ENCODE data around the gene TCEA2. TPM values are rescaled to one million over a fixed set of nuclear protein-coding genes. Genes with fewer than 3 reads are reported as not detected.

Gene TCEA2
- total and polyA plus RNA-seq, 4 experiments from 2014 or later, result 24.6 to 45.9 (median 35.6) TPM

DNA sequence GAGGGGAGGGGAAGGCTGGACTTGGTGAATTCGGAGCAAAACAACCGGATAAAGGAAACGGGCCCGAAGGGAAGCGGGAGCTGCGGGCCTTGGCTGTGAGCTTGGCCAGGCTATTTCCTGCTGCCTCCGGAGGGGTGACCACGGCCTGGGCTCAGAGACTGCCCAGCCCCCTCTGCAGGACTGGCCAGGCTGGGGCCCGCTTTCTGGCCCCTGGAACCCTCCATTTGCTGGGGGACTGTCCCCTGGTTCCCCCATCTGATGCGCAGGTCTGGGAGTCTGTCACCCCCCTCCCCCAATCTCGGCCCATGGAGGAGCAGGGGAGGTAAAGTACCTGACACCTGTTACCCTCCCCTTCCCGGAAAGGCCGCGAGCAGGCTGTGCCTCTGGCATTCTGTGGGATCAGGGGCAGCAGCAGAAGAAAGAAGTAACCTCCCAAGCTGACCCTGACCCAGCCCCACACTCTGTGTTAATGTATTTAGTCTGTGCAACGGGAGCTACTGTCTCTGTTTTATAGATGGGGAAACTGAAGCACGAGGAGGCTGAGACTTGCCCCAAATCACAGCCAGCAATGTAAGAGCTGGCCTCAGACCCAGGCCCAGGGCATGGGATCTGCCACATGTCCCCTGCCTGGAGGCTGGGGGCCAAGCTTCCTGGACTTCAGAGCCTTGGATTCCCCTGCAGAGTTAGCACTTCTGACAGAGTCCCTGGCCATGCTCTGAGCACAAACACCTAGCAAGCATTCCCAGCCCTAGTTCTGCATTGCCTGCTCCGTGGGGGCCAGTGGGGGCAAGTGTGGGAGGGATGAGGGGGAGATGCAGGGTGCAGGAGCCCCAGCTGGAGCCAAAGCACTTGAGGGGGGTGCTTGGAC, 23.5 kb upstream of the TCEA2 start:
- POLR2A ChIA-PET (ENCODE audit: partially characterized antibody), result interaction anchor here (1.0 to 4.2 kb wide), 21 partner anchors 12 to 502 kb away, joined by 3 to 71 read pairs (median 6); partner anchors contain the start of genes LKAAEAR1, OPRL1, PRPF6 and PTK6
- H3K9me3 ChIP-seq (ENCODE audit: control insufficient read depth in 1 of 2, low read length in 2 of 2), result no peaks in the 10 kb centered on the region
- Mint-ChIP-seq H3K27me3 (peaks cover 0 to 3% of the 10 kb centered on the region in 2 donors), H3K27ac (peak overlapping the region in 3 of 7 donors; percentile 43 to 69 (median 46)), H3K36me3 (no peaks in the 10 kb centered on the region), H3K4me3 (peak overlapping the region; percentile 51 to 82 (median 72)), H3K9me3 (no peaks in the 10 kb centered on the region), H3K4me1 (peaks cover 11 to 57% (median 33%) of the 10 kb centered on the region in 4 donors)
- H3K27me3 ChIP-seq (ENCODE audit: insufficient read depth, low read length), result no peaks in the 10 kb centered on the region
- H3K4me3 ChIP-seq (ENCODE audit: low read length in 2 of 2), result peak overlapping the region; percentile 29 to 72
- no peak for DNase-seq
- peaks cover 66% of the 10 kb centered on the region for H3K4me1 ChIP-seq (ENCODE audit: insufficient read depth, low read length)
- CTCF ChIA-PET (ENCODE audit: partially characterized antibody), result interaction anchor here (1.0 to 11.7 kb wide), 18 partner anchors 8 to 174 kb away, joined by 3 to 133 read pairs (median 4); partner anchors contain the start of genes LKAAEAR1, PRPF6, SAMD10 and TCEA2
- H3K27ac ChIP-seq (ENCODE audit: low read depth, low read length), result peak overlapping the region; percentile 35
- intact Hi-C loops (cut with micrococcal nuclease), result loop anchor here (1.0 to 5.0 kb wide), 4 partner anchors 18 to 142 kb away; partner anchors contain the start of gene DNAJC5
- no peaks in the 10 kb centered on the region for H3K36me3 ChIP-seq (ENCODE audit: insufficient read depth, low read length)

DNA sequence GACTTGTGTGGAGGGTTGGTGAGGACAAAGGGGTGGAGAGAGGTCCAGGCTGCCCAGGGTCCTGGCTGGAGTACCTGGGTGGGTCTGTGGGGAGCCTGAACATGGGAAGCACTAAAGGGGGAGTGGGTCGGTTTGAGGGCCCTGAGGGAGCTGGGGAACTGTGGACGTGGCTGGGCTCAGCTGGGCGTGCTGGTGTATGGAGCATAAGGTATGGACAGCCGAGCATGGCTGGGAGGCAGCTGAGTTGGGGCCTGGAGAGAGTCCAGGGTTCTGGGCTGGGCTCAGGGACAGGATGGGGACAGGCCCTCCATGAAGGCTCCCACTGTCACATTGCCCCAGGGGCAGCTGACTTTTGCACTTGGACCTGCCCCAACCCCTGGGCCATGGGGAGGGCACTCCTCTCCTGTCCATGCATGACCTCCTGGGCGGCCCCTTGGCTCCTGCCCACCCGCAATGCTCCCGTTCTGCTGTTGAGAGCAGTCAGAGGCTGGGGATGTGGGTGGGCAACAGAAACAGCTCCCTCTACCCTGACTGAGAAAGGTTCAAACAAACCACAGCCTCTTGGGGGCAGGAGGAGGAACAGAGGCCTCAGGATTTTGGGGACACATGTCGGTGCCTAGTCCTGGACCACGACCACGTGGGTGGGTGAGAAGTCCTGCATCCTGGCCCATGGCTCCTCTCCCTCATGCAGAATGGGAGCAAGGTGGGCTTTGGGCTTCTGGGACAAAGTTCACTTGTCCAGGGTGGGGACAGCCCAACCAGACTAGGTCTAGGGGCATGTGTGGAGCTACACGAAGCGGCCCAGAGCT, 22.6 kb upstream of the TCEA2 start:
- Mint-ChIP-seq H3K36me3 (no peaks in the 10 kb centered on the region), H3K4me1 (peaks cover 4 to 50% (median 28%) of the 10 kb centered on the region in 4 donors), H3K9me3 (no peaks in the 10 kb centered on the region), H3K27me3 (peaks cover 0 to 3% of the 10 kb centered on the region in 2 donors), H3K27ac (peak overlapping the region in 4 of 7 donors; percentile 43 to 57 (median 46)), H3K4me3 (peak overlapping the region; percentile 34 to 73 (median 60))
- CTCF ChIA-PET (ENCODE audit: partially characterized antibody), result interaction anchor here (1.0 to 11.7 kb wide), 8 partner anchors 17 to 80 kb away, joined by 3 to 133 read pairs (median 30); partner anchors contain the start of genes LKAAEAR1, PRPF6, SAMD10 and TCEA2
- Histone ChIP-seq H3K36me3 (ENCODE audit: insufficient read depth, low read length) (no peaks in the 10 kb centered on the region), H3K9me3 (ENCODE audit: control insufficient read depth in 1 of 2, low read length in 2 of 2) (no peaks in the 10 kb centered on the region), H3K27ac (ENCODE audit: low read depth, low read length) (no peak overlapping the region), H3K4me3 (ENCODE audit: low read length in 2 of 2) (no peak overlapping the region), H3K27me3 (ENCODE audit: insufficient read depth, low read length) (no peaks in the 10 kb centered on the region), H3K4me1 (ENCODE audit: insufficient read depth, low read length) (peaks cover 57% of the 10 kb centered on the region)
- DNase-seq, result no peak
- POLR2A ChIA-PET (ENCODE audit: partially characterized antibody), result interaction anchor here (1.1 to 4.2 kb wide), 11 partner anchors 13 to 80 kb away, joined by 3 to 71 read pairs (median 9); partner anchors contain the start of genes LKAAEAR1, PRPF6, SAMD10 and TCEA2
- intact Hi-C loops (cut with micrococcal nuclease), result no loop called here

DNA sequence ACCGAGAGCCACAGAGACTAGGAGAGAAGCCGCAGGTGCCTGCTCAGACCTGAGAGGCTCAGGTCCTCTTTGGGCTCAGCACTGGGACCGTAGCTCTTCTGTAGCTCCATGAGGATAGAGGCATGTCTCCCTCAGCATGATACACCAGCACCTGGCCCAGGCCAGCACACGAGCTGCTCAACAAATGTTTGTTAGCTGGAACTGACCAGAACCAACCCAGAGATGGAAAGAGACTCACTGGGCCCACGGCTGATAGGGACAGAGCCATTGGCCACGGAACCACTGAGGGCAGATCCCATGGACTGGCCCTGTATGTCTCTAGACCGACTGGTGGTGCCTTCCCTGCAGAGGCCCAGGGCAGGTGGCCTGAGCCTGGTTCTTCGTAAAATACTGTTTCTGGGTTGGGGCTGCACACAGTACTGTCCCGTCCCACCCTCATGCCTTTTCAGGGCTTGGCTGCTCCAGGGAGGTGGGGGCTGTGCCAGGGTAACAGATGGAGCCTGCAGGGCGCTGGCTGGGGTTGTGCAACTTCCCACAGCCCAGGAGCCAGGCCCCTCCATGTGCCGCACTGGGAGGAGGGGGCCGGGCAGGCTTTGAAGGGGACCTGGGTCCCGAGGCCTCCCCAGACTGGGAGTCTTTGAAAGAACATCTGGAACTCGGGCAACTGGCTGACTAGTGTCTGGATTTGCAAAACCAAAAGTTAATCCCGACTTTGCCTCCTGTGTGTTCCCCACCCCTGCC, 21.8 kb upstream of the TCEA2 start:
- POLR2A ChIA-PET (ENCODE audit: partially characterized antibody), result interaction anchor here (0.8 to 4.2 kb wide), 10 partner anchors 9 to 146 kb away, joined by 3 to 71 read pairs (median 6); partner anchors contain the start of genes PRPF6, SAMD10 and TCEA2
- no peak overlapping the region for H3K4me3 ChIP-seq (ENCODE audit: low read length in 2 of 2)
- Mint-ChIP-seq H3K4me1 (peaks cover 6 to 46% (median 29%) of the 10 kb centered on the region in 4 donors), H3K27ac (peak overlapping the region in 5 of 7 donors; percentile 42 to 85 (median 53)), H3K4me3 (peak overlapping the region; percentile 31 to 83 (median 72)), H3K9me3 (no peaks in the 10 kb centered on the region), H3K27me3 (peaks cover 2 to 7% of the 10 kb centered on the region in 2 donors), H3K36me3 (no peaks in the 10 kb centered on the region)
- intact Hi-C loops (cut with micrococcal nuclease), result no loop called here
- no peaks in the 10 kb centered on the region for H3K36me3 ChIP-seq (ENCODE audit: insufficient read depth, low read length)
- no peaks in the 10 kb centered on the region for H3K9me3 ChIP-seq (ENCODE audit: control insufficient read depth in 1 of 2, low read length in 2 of 2)
- peaks cover 50% of the 10 kb centered on the region for H3K4me1 ChIP-seq (ENCODE audit: insufficient read depth, low read length)
- H3K27ac ChIP-seq (ENCODE audit: low read depth, low read length), result no peak overlapping the region
- DNase-seq, result no peak
- CTCF ChIA-PET (ENCODE audit: partially characterized antibody), result interaction anchor here (1.4 to 11.7 kb wide), 6 partner anchors 16 to 80 kb away, joined by 3 to 133 read pairs (median 52); partner anchors contain the start of genes LKAAEAR1, PRPF6, SAMD10 and TCEA2
- no peaks in the 10 kb centered on the region for H3K27me3 ChIP-seq (ENCODE audit: insufficient read depth, low read length)

DNA sequence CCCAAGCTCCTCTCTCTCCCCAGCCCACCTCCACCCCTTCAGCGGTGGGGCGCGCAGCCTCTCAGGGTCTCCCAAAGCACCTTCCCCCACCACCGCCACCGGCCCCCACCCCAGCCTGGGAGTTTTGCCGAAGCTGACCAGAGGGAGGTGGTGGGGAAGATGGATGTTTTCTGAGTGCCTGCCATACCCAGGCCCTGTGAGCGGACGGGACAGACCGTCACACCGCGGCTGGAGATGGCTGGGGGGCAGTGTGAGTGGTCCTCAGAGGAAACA, 21.3 kb upstream of the TCEA2 start:
- no peaks in the 10 kb centered on the region for H3K27me3 ChIP-seq (ENCODE audit: insufficient read depth, low read length)
- H3K4me1 ChIP-seq (ENCODE audit: insufficient read depth, low read length), result peaks cover 44% of the 10 kb centered on the region
- Mint-ChIP-seq H3K4me3 (peak overlapping the region; percentile 31 to 87 (median 81)), H3K9me3 (no peaks in the 10 kb centered on the region), H3K4me1 (peaks cover 6 to 49% (median 26%) of the 10 kb centered on the region in 4 donors), H3K27ac (peak overlapping the region in 3 of 7 donors; percentile 53 to 85 (median 78)), H3K27me3 (peaks cover 5 to 10% of the 10 kb centered on the region in 2 donors), H3K36me3 (no peaks in the 10 kb centered on the region)
- DNase-seq, result no peak
- CTCF ChIA-PET (ENCODE audit: partially characterized antibody), result interaction anchor here (0.8 to 11.7 kb wide), 4 partner anchors 16 to 79 kb away, joined by 3 to 133 read pairs (median 62); partner anchors contain the start of genes LKAAEAR1, PRPF6, SAMD10 and TCEA2
- H3K9me3 ChIP-seq (ENCODE audit: control insufficient read depth in 1 of 2, low read length in 2 of 2), result no peaks in the 10 kb centered on the region
- peak overlapping the region; percentile 57 to 62 for H3K4me3 ChIP-seq (ENCODE audit: low read length in 2 of 2)
- POLR2A ChIA-PET (ENCODE audit: partially characterized antibody), result interaction anchor here (0.8 to 1.9 kb wide), 7 partner anchors 9 to 146 kb away, joined by 4 to 6 read pairs (median 5); partner anchors contain the start of genes PRPF6 and TCEA2
- intact Hi-C loops (cut with micrococcal nuclease), result no loop called here
- peak overlapping the region; percentile 61 for H3K27ac ChIP-seq (ENCODE audit: low read depth, low read length)
- no peaks in the 10 kb centered on the region for H3K36me3 ChIP-seq (ENCODE audit: insufficient read depth, low read length)

DNA sequence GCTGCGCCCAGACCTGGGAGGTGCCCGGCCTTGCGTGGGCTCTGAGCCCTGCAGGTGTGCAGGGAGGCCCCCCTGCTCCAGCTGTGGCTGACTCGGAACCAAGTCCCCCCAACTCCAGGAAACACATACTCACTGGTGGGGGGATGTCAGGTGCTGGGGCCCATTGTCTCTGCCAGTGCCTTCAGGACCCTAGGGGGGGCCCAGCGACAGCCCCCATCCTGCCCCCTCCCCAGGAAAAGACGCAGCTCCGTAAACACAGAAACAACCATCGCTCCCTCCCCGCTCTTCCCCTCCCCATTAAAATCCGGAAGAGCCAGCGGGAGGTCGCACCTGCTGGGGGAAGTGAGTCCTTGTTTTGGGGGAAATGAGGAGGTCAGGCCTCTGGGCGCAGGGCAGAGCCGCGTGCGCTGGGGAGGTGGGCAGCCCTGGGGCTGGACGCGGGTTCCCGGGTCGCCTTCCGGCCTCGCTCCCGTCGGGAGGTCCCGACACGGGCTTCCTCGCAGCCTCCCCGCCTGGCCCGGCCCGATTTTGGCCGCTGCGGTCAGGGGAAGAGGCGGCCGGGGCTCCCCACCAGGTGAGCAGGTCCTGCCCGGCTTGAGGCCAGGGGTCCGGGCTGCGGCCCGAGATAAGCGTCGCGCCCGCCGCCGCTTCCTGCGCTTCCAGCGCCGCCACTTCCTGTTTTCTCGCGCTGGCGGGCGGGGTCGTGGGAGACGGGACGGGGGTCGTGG, 20.8 kb upstream of the TCEA2 start:
- H3K9me3 Mint-ChIP-seq, result no peaks in the 10 kb centered on the region
- H3K9me3 ChIP-seq (ENCODE audit: control insufficient read depth in 1 of 2, low read length in 2 of 2), result no peaks in the 10 kb centered on the region
- H3K4me1 Mint-ChIP-seq, result peaks cover 6 to 48% (median 25%) of the 10 kb centered on the region in 4 donors
- ChIA-PET CTCF (ENCODE audit: partially characterized antibody) (interaction anchor here (0.8 to 11.7 kb wide), 4 partner anchors 15 to 79 kb away, joined by 3 to 133 read pairs (median 62); partner anchors contain the start of genes LKAAEAR1, PRPF6, SAMD10 and TCEA2), POLR2A (ENCODE audit: partially characterized antibody) (interaction anchor here (0.8 to 1.9 kb wide), 7 partner anchors 8 to 147 kb away, joined by 4 to 6 read pairs (median 5); partner anchors contain the start of genes PRPF6 and TCEA2)
- intact Hi-C loops (cut with micrococcal nuclease), result no loop called here
- no peaks in the 10 kb centered on the region for H3K27me3 ChIP-seq (ENCODE audit: insufficient read depth, low read length)
- peak overlapping the region; percentile 57 to 62 for H3K4me3 ChIP-seq (ENCODE audit: low read length in 2 of 2)
- H3K27me3 Mint-ChIP-seq, result peaks cover 7 to 13% of the 10 kb centered on the region in 2 donors
- peak overlapping the region in 5 of 7 donors; percentile 22 to 91 (median 78) for H3K27ac Mint-ChIP-seq
- no peak for DNase-seq
- H3K27ac ChIP-seq (ENCODE audit: low read depth, low read length), result peak overlapping the region; percentile 61
- H3K36me3 Mint-ChIP-seq, result no peaks in the 10 kb centered on the region
- H3K4me1 ChIP-seq (ENCODE audit: insufficient read depth, low read length), result peaks cover 39% of the 10 kb centered on the region
- peak overlapping the region; percentile 76 to 87 (median 81) for H3K4me3 Mint-ChIP-seq
- no peaks in the 10 kb centered on the region for H3K36me3 ChIP-seq (ENCODE audit: insufficient read depth, low read length)
